GM12891 (cell line): ENCODE results near the gene TSEN54. TPM values are rescaled to one million over a fixed set of nuclear protein-coding genes. Genes with fewer than 3 reads are reported as not detected.
A peak's percentile ranks its signal among the peaks of the same experiment; 100 is the strongest.

ENCODE experiments used
- DNase-seq: peaks from one replicate; pipeline ENCODE4 v3.0.0; 2011; ENCODE audit warnings: low spot score; ENCODE audit not compliant: insufficient read length
- FAIRE-seq: peaks from 2 replicates; lab custom pipeline; 2011; peaks lifted over from hg19 to GRCh38; lab: Jason Lieb, UNC
- PAX5 ChIP-seq: IDR thresholded peaks from 2 replicates; pipeline ENCODE4 v1.6.1; 2011; ENCODE audit warnings: low read length, moderate library complexity, mild to moderate bottlenecking; ENCODE audit not compliant: insufficient read depth, severe bottlenecking
- POLR2A ChIP-seq: IDR thresholded peaks from 2 replicates; pipeline ENCODE4 v1.6.1; 2011; ENCODE audit warnings: low read depth, low read length, control low read depth
- POLR2AphosphoS5 ChIP-seq: IDR thresholded peaks from 2 replicates; pipeline ENCODE4 v1.6.1; 2011; ENCODE audit warnings: low read depth, low read length, control low read depth
- POU2F2 ChIP-seq: IDR thresholded peaks from 2 replicates; pipeline ENCODE4 v1.6.1; 2011; ENCODE audit warnings: low read depth, mild to moderate bottlenecking, control low read depth, low read length, moderate library complexity
- SPI1 ChIP-seq: IDR thresholded peaks from 2 replicates; pipeline ENCODE4 v1.6.1; 2011; ENCODE audit warnings: low read depth, low read length, control low read depth
- TAF1 ChIP-seq: IDR thresholded peaks from 2 replicates; pipeline ENCODE4 v1.6.1; 2011; ENCODE audit warnings: low read depth, low read length, control low read depth
- polyA plus RNA-seq: library from polyadenylated mRNA; unstranded; fragments of >200 nt; gene quantifications from one replicate; pipeline ENCODE4 v1.2.1, GENCODE V29; 2012; ENCODE audit warnings: low read depth, missing spikeins, inconsistent platforms; ENCODE audit not compliant: missing spikeins

Gene TSEN54
- polyA plus RNA-seq, result 18.0 TPM

DNA sequence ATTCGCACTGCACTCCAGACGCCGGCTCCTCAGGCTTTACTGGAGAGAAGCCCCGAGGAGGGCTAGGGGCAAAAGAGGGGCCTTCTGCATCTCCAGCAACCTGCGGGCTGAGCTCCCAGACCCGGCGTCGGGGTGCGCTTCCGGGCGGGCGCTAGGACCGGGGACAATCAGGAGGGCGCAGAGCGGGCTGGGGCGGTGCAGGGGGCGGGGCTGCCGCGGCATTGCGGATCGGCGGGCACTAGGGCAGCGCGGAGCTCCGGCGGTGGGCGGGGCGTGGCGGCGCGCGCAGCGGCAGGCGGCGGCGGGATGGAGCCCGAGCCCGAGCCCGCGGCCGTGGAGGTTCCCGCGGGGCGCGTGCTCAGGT, at the start of gene TSEN54:
TSEN54 (plus strand) TSS at position 274 of the 364 bp plus-strand sequence; CDS start at position 307, 33 bp downstream.
- peak; percentile 100 for DNase-seq
- FAIRE-seq, result peak; percentile 96
- TF ChIP-seq POU2F2 (no peak), SPI1 (no peak), POLR2A (no peak), POLR2AphosphoS5 (no peak), PAX5 (peak; percentile 52)

DNA sequence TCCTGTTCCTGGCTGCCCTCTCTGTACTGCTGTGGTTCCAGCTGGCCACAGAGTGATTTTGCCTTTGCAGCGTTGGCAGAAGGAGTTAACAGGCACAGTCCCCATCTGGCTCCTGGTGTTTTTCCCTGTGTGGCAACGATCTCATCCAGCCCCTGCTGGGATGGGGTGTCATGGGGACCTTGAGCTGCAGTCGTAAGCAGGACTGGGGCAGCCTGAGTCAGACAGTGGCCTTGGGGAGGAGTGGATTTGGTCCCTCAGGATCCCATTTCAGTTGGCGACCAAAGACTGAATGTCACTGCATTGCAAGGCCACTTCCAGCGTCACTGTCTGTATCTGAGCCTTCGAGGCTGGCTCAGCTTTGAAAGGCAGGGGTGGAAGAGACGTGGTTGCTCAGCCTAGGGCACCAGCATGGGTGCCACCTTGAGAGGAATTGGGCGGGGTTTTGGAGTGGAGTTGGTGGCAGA, 48.0 kb upstream of the TSEN54 start:
- DNase-seq (no peak), FAIRE-seq (no peak)
- TF ChIP-seq SPI1, result no peak
- TF ChIP-seq PAX5, result no peak
- TF ChIP-seq POLR2AphosphoS5, result no peak
- no peak for TF ChIP-seq POLR2A
- no peak for TF ChIP-seq POU2F2
- no peak for TF ChIP-seq TAF1

- TF ChIP-seq TAF1, result no peak
- no peak for TF ChIP-seq SPI1
- TF ChIP-seq POU2F2, result no peak
- TF ChIP-seq POLR2AphosphoS5, result no peak
- no peak for TF ChIP-seq POLR2A
- no peak for TF ChIP-seq PAX5
- DNase-seq (no peak), FAIRE-seq (peak; percentile 9)
These were observed 47.5 kb upstream of the TSEN54 start for GRCh38 chr17:75468779-75469373.

- no peak for FAIRE-seq
- TF ChIP-seq SPI1 (no peak), POLR2A (no peak), TAF1 (no peak), POU2F2 (no peak), PAX5 (no peak), POLR2AphosphoS5 (no peak)
- DNase-seq, result no peak
These were observed 45.1 kb upstream of the TSEN54 start for GRCh38 chr17:75471207-75471606.

DNA sequence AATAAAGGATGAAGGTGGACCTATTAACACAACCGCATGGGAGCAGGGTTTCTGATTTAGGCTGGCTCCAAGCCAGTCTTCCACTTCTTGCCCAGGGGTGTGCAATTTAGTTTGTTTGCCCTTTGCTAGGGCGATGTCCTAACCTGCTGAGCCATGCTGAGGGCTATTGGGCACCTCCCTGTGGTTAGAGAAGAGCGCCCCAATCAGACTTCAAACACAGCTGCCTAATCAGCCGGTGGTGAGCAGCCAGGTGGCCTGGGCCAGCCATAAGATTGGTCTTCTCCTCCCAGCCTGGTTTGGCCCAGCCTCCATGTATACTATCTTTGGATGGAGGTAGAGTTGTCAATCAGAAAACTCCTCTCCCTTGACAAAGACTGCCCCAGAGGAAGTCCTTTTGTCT, 44.2 kb upstream of the TSEN54 start:
- peak; percentile 16 for FAIRE-seq

DNA sequence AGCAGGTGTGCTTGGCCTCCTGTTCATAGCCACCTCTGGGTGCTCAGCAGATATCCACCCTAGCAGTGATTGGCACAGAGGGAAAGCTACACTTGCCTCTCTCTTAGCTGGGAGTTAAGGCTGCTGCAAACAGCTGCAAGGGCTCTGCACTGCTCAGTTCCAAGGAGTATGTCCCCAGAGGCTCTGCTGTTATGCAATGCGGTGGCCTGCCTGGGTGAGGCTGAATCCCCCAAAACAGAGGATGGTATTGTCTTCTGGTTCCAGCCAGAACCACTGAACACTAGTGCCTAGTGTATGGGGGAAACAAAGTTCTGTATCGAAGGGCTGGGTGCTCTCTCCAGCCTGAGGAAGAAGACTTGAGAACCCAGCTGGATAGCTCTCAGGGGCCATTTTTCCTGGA, 43.1 kb upstream of the TSEN54 start:
- no peak for DNase-seq
- no peak for FAIRE-seq
- TF ChIP-seq POLR2A (no peak), POLR2AphosphoS5 (no peak), POU2F2 (no peak), PAX5 (no peak), TAF1 (no peak), SPI1 (no peak)

More for the DNA sequence above, 44.2 kb upstream of the TSEN54 start:
- TF ChIP-seq PAX5, result no peak
- no peak for DNase-seq

GRCh38 chr17:75474736-75475135, 41.6 kb upstream of the TSEN54 start:
- DNase-seq (no peak), FAIRE-seq (no peak)
- TF ChIP-seq SPI1, result no peak
- no peak for TF ChIP-seq PAX5
- no peak for TF ChIP-seq POU2F2
- TF ChIP-seq POLR2A, result no peak
- TF ChIP-seq TAF1, result no peak
- TF ChIP-seq POLR2AphosphoS5, result no peak

DNA sequence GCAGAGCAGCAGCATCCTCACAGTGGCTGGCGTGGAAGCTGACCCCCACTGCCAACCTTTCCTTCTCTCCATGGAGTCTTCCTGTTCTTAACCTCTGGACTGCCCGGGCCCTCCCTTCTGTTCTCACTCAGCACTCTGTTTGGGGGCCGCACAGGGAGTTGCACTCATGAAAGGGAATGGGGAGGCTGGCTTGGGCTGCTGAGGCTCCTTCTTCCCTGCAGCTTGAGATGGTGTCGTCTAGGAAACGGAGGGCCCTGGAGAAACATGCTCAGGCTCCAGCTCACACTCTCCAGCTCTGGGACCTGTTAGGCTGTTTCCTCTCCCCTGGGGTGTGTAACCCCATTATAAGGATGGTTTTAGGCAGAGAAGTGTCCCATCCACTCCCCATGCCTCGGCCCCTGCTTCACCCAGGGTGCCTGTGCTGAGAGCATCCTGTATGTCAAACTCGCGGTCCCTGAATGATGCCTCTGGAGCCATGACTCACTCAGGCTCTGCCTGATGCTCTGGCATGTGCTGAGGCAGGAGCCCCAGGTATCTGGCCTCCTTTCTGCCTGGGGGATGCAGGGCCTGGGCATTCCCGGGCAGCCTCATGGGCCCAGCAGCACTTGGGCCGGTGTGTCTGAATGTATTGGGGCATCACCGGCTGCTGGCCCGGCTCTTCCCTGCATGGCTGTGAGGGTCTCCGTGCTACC, 41.0 kb upstream of the TSEN54 start:
- no peak for DNase-seq
- TF ChIP-seq POU2F2, result no peak
- no peak for TF ChIP-seq TAF1
- TF ChIP-seq POLR2AphosphoS5, result no peak
- no peak for TF ChIP-seq SPI1
- no peak for TF ChIP-seq PAX5
- no peak for TF ChIP-seq POLR2A
- FAIRE-seq, result no peak

- FAIRE-seq (no peak), DNase-seq (no peak)
These were observed 40.5 kb upstream of the TSEN54 start for GRCh38 chr17:75475851-75476250.

DNA sequence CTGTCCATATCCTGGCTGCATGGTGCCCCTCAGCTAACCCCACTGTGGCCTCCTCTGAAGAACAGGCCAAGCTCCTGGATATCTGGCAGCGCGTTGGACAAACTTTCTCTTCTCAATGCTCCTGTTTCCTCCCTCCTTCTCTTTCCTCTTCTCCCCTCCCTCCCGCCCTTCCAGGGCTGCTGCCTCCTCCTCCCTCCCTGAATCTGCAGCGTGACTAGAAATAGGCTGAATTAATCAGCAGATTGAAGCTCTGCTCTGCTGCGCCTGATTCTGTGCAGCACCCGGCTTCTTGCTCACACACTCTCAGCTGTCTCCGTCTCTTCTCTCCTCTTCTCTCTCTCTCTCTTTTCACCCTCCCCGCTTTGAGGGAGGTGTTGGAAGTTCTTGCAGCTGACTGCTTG, 40.1 kb upstream of the TSEN54 start:
- FAIRE-seq, result no peak
- TF ChIP-seq POU2F2, result no peak
- TF ChIP-seq POLR2AphosphoS5, result no peak
- no peak for TF ChIP-seq PAX5
- TF ChIP-seq TAF1, result no peak
- no peak for TF ChIP-seq POLR2A
- TF ChIP-seq SPI1, result no peak

More at GRCh38 chr17:75475851-75476250, 40.5 kb upstream of the TSEN54 start:
- TF ChIP-seq POLR2A, result no peak
- TF ChIP-seq POLR2AphosphoS5, result no peak
- no peak for TF ChIP-seq SPI1
- TF ChIP-seq POU2F2, result no peak
- no peak for TF ChIP-seq TAF1
- no peak for TF ChIP-seq PAX5

More for the DNA sequence above, 40.1 kb upstream of the TSEN54 start:
- DNase-seq, result no peak
